HG03575 (cell line): ENCODE results near the gene FAAP20.
"Not testable (repeated sequence)": the region's sequence is repeated elsewhere in the genome, so short reads cannot be mapped to it uniquely, and the experiment has no call there.

Experiments used
- ATAC-seq: cut with Tn5 transposase; IDR thresholded peaks from one replicate; pipeline ENCODE4 v1.9.1; 2021; ENCODE audit not compliant: unreplicated experiment, insufficient number of reproducible peaks, low FRiP score; ENCODE audit errors: extremely low read depth

FAAP20 gene

DNA sequence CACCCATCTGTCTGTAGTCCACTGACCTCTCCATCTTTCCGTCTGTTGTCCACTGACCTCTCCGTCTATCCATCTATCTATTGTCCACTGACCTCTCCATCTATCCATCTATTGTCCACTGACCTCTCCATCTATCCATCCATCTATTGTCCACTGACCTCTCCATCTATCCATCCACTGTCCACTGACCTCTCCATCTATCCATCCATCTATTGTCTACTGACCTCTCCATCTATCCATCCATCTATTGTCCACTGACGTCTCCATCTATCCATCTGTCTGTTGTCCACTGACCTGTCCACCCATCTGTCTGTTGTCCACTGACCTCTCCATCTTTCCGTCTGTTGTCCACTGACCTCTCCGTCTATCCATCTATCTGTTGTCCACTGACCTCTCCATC is 46.7 kb downstream of the FAAP20 start:
- ATAC-seq: not testable (repeated sequence)

- no peak for ATAC-seq
These were observed 47.6 kb downstream of the FAAP20 start for GRCh38 chr1:2146836-2147517.

- no peak for ATAC-seq
These were observed 48.4 kb downstream of the FAAP20 start for GRCh38 chr1:2145946-2146835.

DNA sequence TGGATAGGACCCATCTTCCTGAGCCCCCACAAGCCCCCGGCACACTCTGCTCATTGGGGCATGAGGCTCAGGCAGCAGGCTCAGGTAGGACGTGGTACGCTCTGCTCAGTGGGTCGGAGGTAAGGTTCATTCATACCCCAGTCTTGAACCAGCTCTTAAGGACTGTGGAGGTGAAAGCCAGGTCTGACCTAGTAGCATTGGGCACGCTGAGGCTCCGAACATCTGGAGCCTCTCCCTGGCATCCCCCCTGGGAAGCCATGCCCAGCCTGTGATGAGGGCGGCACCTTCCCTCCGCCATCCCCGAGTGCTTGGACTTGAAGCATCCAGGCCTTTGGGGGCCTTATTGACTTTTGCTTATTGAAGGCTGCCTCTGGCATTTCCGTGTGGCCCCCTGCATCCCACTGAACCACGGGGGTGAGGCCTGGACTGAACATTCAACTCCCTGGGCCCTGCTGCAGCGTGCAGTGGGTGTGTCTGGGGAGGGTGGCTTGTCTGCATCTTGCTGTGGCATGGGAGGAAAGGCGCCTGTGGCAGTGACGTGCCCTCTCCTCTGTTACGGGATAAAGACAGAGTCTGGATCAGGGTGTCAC is 50.0 kb downstream of the FAAP20 start:
- no peak for ATAC-seq

DNA sequence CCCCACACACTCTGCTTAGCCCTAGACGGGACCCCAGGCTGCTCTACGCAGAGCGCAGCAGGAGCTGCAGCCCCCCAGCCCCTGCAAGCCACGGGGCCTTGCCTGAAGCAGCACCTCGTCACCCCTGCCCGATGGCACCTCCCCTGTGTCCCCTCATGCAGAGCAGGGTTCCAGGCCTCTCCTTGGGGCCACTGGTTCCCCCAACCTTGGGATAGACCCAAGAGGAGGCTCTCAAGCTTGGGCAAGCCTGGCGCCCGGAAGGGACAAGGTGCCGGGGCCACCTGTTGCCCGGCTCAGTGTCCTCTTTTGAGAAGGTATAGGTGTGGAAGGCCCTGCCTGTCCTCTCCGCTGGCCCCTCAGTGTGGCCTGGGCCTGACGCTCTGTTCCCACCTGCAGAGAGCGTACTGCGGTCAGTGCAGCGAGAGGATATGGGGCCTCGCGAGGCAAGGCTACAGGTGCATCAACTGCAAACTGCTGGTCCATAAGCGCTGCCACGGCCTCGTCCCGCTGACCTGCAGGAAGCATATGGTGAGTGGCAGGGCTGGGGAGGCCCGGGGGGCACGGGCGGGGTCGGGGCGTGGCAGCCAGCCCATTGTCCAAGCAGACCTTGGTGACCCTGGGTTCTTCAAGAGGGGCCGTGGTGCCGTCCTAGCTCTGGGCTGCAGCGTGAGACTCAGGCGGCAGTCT is 50.6 kb downstream of the FAAP20 start:
- no peak for ATAC-seq

DNA sequence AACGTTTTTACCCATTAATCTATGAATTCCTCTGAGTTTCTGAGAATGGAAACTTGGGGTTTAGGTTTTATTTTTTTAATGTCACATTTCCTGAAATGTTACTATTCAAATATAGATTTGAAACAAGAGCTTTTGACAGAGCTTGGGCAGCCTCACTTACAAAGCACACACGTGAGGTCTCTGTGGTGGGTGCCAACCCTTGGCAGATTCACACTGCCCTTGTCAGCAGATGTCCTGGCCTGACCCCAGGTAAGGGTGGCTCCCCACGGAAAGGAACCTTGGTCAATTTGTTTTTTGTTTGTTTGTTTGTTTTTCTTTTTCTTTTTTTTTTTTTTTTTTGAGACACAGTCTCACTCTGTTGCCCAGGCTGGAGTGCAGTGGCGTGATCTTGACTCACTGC is 53.5 kb downstream of the FAAP20 start:
- ATAC-seq: no peak
